Stomach smooth muscle (tissue), 2 donors: Measurements from ENCODE around the gene RALGAPA2.

ENCODE experiments used
- H3K27ac ChIP-seq: one replicate; pipeline ENCODE4 v1.7.0; 2013; ENCODE audit warnings: mild to moderate bottlenecking, low read length, inconsistent platforms
- H3K27me3 ChIP-seq, 2 donors: one replicate each; pipeline ENCODE4 v1.7.0; 2013; ENCODE audit warnings: low read length in 2 of 2; ENCODE audit not compliant: insufficient read depth in 2 of 2, control insufficient read depth in 1 of 2
- H3K36me3 ChIP-seq, 2 donors: one replicate each; pipeline ENCODE4 v1.7.0; 2013; ENCODE audit warnings: low read length in 2 of 2; ENCODE audit not compliant: control insufficient read depth in 2 of 2, insufficient read depth in 2 of 2
- H3K4me1 ChIP-seq: one replicate; pipeline ENCODE4 v1.7.0; 2013; ENCODE audit warnings: low read length; ENCODE audit not compliant: control insufficient read depth, insufficient read depth
- H3K4me3 ChIP-seq, 2 donors: one replicate each; pipeline ENCODE4 v1.7.0; 2013; ENCODE audit warnings: low read length in 2 of 2
- H3K9ac ChIP-seq, 2 donors: one replicate each; pipeline ENCODE4 v1.7.0; 2013; ENCODE audit warnings: low read length in 2 of 2, mild to moderate bottlenecking in 1 of 2
- H3K9me3 ChIP-seq, 2 donors: one replicate each; pipeline ENCODE4 v1.7.0; 2013; ENCODE audit warnings: low read length in 2 of 2; ENCODE audit not compliant: control insufficient read depth in 2 of 2
- donor health status: healthy.
- donor health status: Pancreatic carcinoma.

The RALGAPA2 gene

GRCh38 chr20:20440886-20441658, 271.4 kb downstream of the RALGAPA2 start:
- H3K9me3 ChIP-seq, result no peaks in the 10 kb centered on the region
- no peak overlapping the region for H3K9ac ChIP-seq
- no peak overlapping the region for H3K4me3 ChIP-seq
- H3K4me1 ChIP-seq, result no peaks in the 10 kb centered on the region
- no peaks in the 10 kb centered on the region for H3K27me3 ChIP-seq
- no peak overlapping the region for H3K27ac ChIP-seq
- H3K36me3 ChIP-seq, result peaks cover 0 to 2% of the 10 kb centered on the region in 2 donors

GRCh38 chr20:20440481-20440880, 272.0 kb downstream of the RALGAPA2 start:
- Histone ChIP-seq H3K9me3 (no peaks in the 10 kb centered on the region), H3K27me3 (no peaks in the 10 kb centered on the region), H3K9ac (no peak overlapping the region), H3K4me3 (no peak overlapping the region), H3K27ac (no peak overlapping the region), H3K4me1 (no peaks in the 10 kb centered on the region), H3K36me3 (peaks cover 0 to 2% of the 10 kb centered on the region in 2 donors)

GRCh38 chr20:20439602-20440190, 272.7 kb downstream of the RALGAPA2 start:
- H3K9me3 ChIP-seq, result no peaks in the 10 kb centered on the region
- H3K36me3 ChIP-seq, result peaks cover 0 to 2% of the 10 kb centered on the region in 2 donors
- H3K9ac ChIP-seq, result no peak overlapping the region
- H3K27me3 ChIP-seq, result no peaks in the 10 kb centered on the region
- H3K4me1 ChIP-seq, result no peaks in the 10 kb centered on the region
- H3K4me3 ChIP-seq, result no peak overlapping the region
- no peak overlapping the region for H3K27ac ChIP-seq

GRCh38 chr20:20437314-20437713, 275.1 kb downstream of the RALGAPA2 start:
- H3K36me3 ChIP-seq, result peaks cover 0 to 2% of the 10 kb centered on the region in 2 donors
- no peaks in the 10 kb centered on the region for H3K27me3 ChIP-seq
- no peak overlapping the region for H3K4me3 ChIP-seq
- no peak overlapping the region for H3K27ac ChIP-seq
- no peak overlapping the region for H3K9ac ChIP-seq
- no peaks in the 10 kb centered on the region for H3K4me1 ChIP-seq
- H3K9me3 ChIP-seq, result no peaks in the 10 kb centered on the region

- H3K27me3 ChIP-seq, result no peaks in the 10 kb centered on the region
- H3K9me3 ChIP-seq, result no peaks in the 10 kb centered on the region
- H3K9ac ChIP-seq, result no peak overlapping the region
- no peaks in the 10 kb centered on the region for H3K4me1 ChIP-seq
- H3K27ac ChIP-seq, result no peak overlapping the region
- no peak overlapping the region for H3K4me3 ChIP-seq
- peaks cover 0 to 2% of the 10 kb centered on the region in 2 donors for H3K36me3 ChIP-seq
Measured at GRCh38 chr20:20436689-20437088, 275.8 kb downstream of the RALGAPA2 start.

GRCh38 chr20:20435453-20435852, 277.0 kb downstream of the RALGAPA2 start:
- Histone ChIP-seq H3K4me3 (no peak overlapping the region), H3K9ac (no peak overlapping the region), H3K27ac (no peak overlapping the region), H3K9me3 (no peaks in the 10 kb centered on the region), H3K27me3 (no peaks in the 10 kb centered on the region), H3K36me3 (peaks cover 0 to 2% of the 10 kb centered on the region in 2 donors), H3K4me1 (no peaks in the 10 kb centered on the region)

GRCh38 chr20:20432618-20433286, 279.7 kb downstream of the RALGAPA2 start:
- no peaks in the 10 kb centered on the region for H3K27me3 ChIP-seq
- H3K36me3 ChIP-seq, result peaks cover 0 to 2% of the 10 kb centered on the region in 2 donors
- H3K4me3 ChIP-seq, result no peak overlapping the region
- no peaks in the 10 kb centered on the region for H3K4me1 ChIP-seq
- H3K9ac ChIP-seq, result no peak overlapping the region
- no peaks in the 10 kb centered on the region for H3K9me3 ChIP-seq
- no peak overlapping the region for H3K27ac ChIP-seq

- Histone ChIP-seq H3K36me3 (no peaks in the 10 kb centered on the region), H3K4me3 (no peak overlapping the region), H3K4me1 (no peaks in the 10 kb centered on the region), H3K9ac (no peak overlapping the region), H3K9me3 (no peaks in the 10 kb centered on the region), H3K27me3 (no peaks in the 10 kb centered on the region), H3K27ac (no peak overlapping the region)
Measured at GRCh38 chr20:20430066-20430465, 282.4 kb downstream of the RALGAPA2 start.

GRCh38 chr20:20428067-20428466, 284.4 kb downstream of the RALGAPA2 start:
- H3K9me3 ChIP-seq, result no peaks in the 10 kb centered on the region
- no peak overlapping the region for H3K9ac ChIP-seq
- H3K36me3 ChIP-seq, result no peaks in the 10 kb centered on the region
- no peak overlapping the region for H3K27ac ChIP-seq
- H3K27me3 ChIP-seq, result no peaks in the 10 kb centered on the region
- H3K4me1 ChIP-seq, result no peaks in the 10 kb centered on the region
- no peak overlapping the region for H3K4me3 ChIP-seq

- Histone ChIP-seq H3K36me3 (no peaks in the 10 kb centered on the region), H3K27me3 (no peaks in the 10 kb centered on the region)
Measured at GRCh38 chr20:20427227-20427864, 285.1 kb downstream of the RALGAPA2 start.

More at GRCh38 chr20:20427227-20427864, 285.1 kb downstream of the RALGAPA2 start:
- H3K4me1 ChIP-seq, result no peaks in the 10 kb centered on the region
- H3K4me3 ChIP-seq, result no peak overlapping the region
- no peak overlapping the region for H3K9ac ChIP-seq
- H3K9me3 ChIP-seq, result no peaks in the 10 kb centered on the region
- no peak overlapping the region for H3K27ac ChIP-seq
